BJ (cell line): Measurements from ENCODE around the gene RNF121. TPM values are rescaled to one million over a fixed set of nuclear protein-coding genes. Genes with fewer than 3 reads are reported as not detected.

Source experiments
- CTCF ChIA-PET: fragments of 350-600 bp; formaldehyde crosslinking; extraction: SDS; loops from one replicate; lab custom pipeline; 2021; ENCODE audit warnings: antibody characterized with exemption, inconsistent platforms; lab: Yijun Ruan, JAX
- POLR2A ChIA-PET: fragments of 300-600 bp; sonication (Branson Sonifier 250); formaldehyde crosslinking; extraction: SDS; loops from one replicate; lab custom pipeline; 2021; ENCODE audit warnings: antibody characterized with exemption; lab: Charles Lee
- DNase-seq: peaks from one replicate; pipeline ENCODE4 v3.0.0-alpha.2; 2011; ENCODE audit warnings: low read depth
- H3K27me3 ChIP-seq: 2 replicates; pipeline ENCODE4 v1.6.0; 2011; ENCODE audit warnings: low read length; ENCODE audit not compliant: control insufficient read depth, insufficient read depth
- H3K36me3 ChIP-seq: 2 replicates; pipeline ENCODE4 v1.5.1; 2011; ENCODE audit warnings: low read length; ENCODE audit not compliant: control insufficient read depth, insufficient read depth
- H3K4me3 ChIP-seq: 2 replicates; pipeline ENCODE4 v1.5.1; 2011; ENCODE audit warnings: low read depth, mild to moderate bottlenecking, control low read depth, low read length
- polyA plus RNA-seq: library from polyadenylated mRNA; depleted of rRNA; stranded (reverse); fragments of >200 nt; gene quantifications from 2 replicates; pipeline ENCODE4 v1.2.3, GENCODE V29; 2011
- TF ChIP-seq, protein P1 (sequence below): IDR thresholded peaks from 2 replicates; pipeline ENCODE4 v1.5.1; 2011; ENCODE audit warnings: low read depth, mild to moderate bottlenecking, control low read depth, inconsistent platforms, low read length, moderate library complexity; ENCODE audit not compliant: insufficient read depth

Gene RNF121
- polyA plus RNA-seq, 1 experiment: 77.3 TPM

DNA sequence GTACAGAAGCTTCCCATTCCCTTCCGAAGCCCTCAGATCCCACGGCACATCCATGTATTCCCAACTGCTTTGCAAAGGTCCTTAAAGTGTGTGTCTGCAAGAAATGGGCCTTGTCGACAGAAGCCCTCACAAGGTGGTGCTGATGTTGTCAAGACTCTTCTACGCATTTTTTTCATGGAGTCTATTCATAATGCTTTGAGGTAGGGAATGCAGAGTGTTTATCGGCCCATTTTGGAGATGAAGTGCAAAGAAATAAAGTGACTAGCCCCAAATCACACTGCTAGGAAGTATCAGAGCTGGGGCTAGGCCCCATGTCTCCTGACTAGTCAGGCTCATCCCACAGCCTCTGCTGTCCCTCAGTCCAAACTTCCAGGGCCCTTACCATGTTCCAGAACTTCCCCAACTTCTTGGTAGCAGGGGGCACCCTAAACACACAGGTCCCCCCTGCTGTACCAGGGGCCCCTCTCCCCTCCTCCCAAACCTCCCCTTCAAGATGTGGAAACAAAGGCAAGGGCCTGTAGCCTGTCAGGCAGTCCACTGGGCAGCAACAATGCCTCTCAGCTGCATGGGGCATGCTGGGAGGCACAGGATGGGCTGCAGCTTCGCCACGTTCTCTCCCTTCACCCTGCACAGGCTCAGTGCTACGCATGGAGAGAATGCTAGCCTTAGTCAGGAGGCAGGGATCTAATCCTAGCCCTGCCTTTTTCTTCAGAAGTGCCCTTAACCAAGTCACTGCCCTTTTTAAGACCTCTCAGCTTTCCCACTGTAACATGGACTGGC lies 77.7 kb downstream of the RNF121 start:
- no peak for DNase-seq
- Histone ChIP-seq H3K27me3 (no peaks in the 10 kb centered on the region), H3K36me3 (peaks cover 79% of the 10 kb centered on the region), H3K4me3 (no peak overlapping the region)
- CTCF ChIA-PET: interaction anchor here (0.6 to 3.1 kb wide), 6 partner anchors 9 to 84 kb away, joined by 3 to 19 read pairs (median 4); no protein-coding TSS in a partner anchor
- TF ChIP-seq, protein P1, sequence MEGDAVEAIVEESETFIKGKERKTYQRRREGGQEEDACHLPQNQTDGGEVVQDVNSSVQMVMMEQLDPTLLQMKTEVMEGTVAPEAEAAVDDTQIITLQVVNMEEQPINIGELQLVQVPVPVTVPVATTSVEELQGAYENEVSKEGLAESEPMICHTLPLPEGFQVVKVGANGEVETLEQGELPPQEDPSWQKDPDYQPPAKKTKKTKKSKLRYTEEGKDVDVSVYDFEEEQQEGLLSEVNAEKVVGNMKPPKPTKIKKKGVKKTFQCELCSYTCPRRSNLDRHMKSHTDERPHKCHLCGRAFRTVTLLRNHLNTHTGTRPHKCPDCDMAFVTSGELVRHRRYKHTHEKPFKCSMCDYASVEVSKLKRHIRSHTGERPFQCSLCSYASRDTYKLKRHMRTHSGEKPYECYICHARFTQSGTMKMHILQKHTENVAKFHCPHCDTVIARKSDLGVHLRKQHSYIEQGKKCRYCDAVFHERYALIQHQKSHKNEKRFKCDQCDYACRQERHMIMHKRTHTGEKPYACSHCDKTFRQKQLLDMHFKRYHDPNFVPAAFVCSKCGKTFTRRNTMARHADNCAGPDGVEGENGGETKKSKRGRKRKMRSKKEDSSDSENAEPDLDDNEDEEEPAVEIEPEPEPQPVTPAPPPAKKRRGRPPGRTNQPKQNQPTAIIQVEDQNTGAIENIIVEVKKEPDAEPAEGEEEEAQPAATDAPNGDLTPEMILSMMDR: no peak
- POLR2A ChIA-PET: no interaction called here

DNA sequence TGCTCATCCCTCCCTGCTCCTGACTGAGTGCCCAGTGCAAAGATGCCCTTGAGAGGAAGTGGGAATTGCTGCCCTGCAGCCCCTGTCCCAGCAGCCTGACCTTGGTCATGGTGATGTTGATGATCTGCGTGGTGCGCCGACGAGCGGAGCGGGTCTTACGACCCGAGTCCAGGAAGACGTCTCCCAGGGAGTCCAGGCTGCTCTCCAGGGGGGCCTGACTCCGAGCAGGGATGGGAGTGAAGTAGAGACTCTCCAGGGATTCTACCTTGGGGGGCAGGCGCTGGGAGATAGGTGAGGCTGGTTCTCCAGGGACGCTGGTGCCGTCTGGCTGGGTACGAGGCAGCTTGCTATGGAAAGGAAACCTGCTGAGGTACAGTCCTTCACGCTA lies 78.2 kb downstream of the RNF121 start:
- POLR2A ChIA-PET: no interaction called here
- no peak for DNase-seq
- Histone ChIP-seq H3K36me3 (peaks cover 81% of the 10 kb centered on the region), H3K27me3 (no peaks in the 10 kb centered on the region), H3K4me3 (no peak overlapping the region)
- CTCF ChIA-PET: interaction anchor here (1.3 to 2.3 kb wide), 2 partner anchors 8 to 17 kb away, joined by 3 to 6 read pairs; no protein-coding TSS in a partner anchor
- TF ChIP-seq, protein P1: no peak

GRCh38 chr11:72007587-72007986 lies 78.7 kb downstream of the RNF121 start:
- TF ChIP-seq, protein P1: no peak
- peaks cover 86% of the 10 kb centered on the region for H3K36me3 ChIP-seq
- no peak overlapping the region for H3K4me3 ChIP-seq
- H3K27me3 ChIP-seq: no peaks in the 10 kb centered on the region
- CTCF ChIA-PET: interaction anchor here (0.9 to 2.3 kb wide), 4 partner anchors 8 to 83 kb away, joined by 3 to 6 read pairs (median 3); no protein-coding TSS in a partner anchor
- DNase-seq: no peak
- POLR2A ChIA-PET: no interaction called here

GRCh38 chr11:72008728-72009127 lies 79.9 kb downstream of the RNF121 start:
- Histone ChIP-seq H3K27me3 (no peaks in the 10 kb centered on the region), H3K4me3 (no peak overlapping the region), H3K36me3 (peaks cover 86% of the 10 kb centered on the region)
- ChIA-PET CTCF (interaction anchor here (0.9 to 2.3 kb wide), 3 partner anchors 9 to 82 kb away, joined by 3 to 6 read pairs (median 4); no protein-coding TSS in a partner anchor), POLR2A (no interaction called here)
- TF ChIP-seq, protein P1: no peak
- no peak for DNase-seq

DNA sequence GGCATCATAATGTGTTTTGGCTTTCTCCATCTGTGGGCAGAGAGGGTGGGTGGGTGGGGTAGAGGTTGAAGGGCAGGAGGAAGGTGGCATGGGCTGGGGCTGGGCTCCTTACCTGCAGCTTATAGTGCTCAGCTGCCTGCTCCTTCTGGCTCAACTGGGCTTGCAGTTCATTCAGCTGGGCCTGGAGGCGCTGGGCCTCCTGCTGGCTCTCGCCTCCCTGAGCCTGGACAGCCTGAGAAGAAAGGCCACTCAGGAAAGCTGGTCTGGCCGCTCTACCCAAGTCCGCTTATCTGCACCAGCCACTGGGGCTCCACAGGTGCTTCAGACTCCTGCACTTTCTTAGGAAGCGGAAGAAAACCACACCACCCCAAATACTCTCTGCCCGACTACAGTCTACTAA lies 80.3 kb downstream of the RNF121 start:
- TF ChIP-seq, protein P1: no peak
- no peak for DNase-seq
- CTCF ChIA-PET: interaction anchor here (0.6 to 2.3 kb wide), 3 partner anchors 8 to 32 kb away, joined by 3 to 6 read pairs (median 4); no protein-coding TSS in a partner anchor
- Histone ChIP-seq H3K36me3 (peaks cover 86% of the 10 kb centered on the region), H3K27me3 (no peaks in the 10 kb centered on the region), H3K4me3 (no peak overlapping the region)
- POLR2A ChIA-PET: no interaction called here
